HEK293T (cell line): ENCODE data around the gene SATB1.

Experiments
- BHLHE40 ChIP-seq: fragments of 450-650 bp; IDR thresholded peaks from 2 replicates; pipeline ENCODE4 v1.6.1; 2016; ENCODE audit warnings: mild to moderate bottlenecking, moderate library complexity, borderline replicate concordance
- CTBP1 ChIP-seq: fragments of 450-650 bp; IDR thresholded peaks from 2 replicates; pipeline ENCODE4 v1.6.1; 2016; ENCODE audit warnings: borderline replicate concordance
- ELF4 ChIP-seq: fragments of 450-650 bp; IDR thresholded peaks from 2 replicates; pipeline ENCODE4 v1.6.1; 2017; ENCODE audit warnings: antibody characterized with exemption
- FOXK2 ChIP-seq: fragments of 450-650 bp; IDR thresholded peaks from 2 replicates; pipeline ENCODE4 v1.6.1; 2016; ENCODE audit warnings: mild to moderate bottlenecking
- FOXM1 ChIP-seq: fragments of 450-650 bp; IDR thresholded peaks from 2 replicates; pipeline ENCODE4 v1.6.1; 2017; ENCODE audit warnings: mild to moderate bottlenecking, borderline replicate concordance
- LEF1 ChIP-seq: fragments of 450-650 bp; IDR thresholded peaks from 2 replicates; pipeline ENCODE4 v1.6.1; 2017; ENCODE audit warnings: mild to moderate bottlenecking, borderline replicate concordance
- NFRKB ChIP-seq: fragments of 450-650 bp; IDR thresholded peaks from 2 replicates; pipeline ENCODE4 v1.6.1; 2016; ENCODE audit warnings: mild to moderate bottlenecking, moderate library complexity
- SP1 ChIP-seq: fragments of 450-650 bp; IDR thresholded peaks from 2 replicates; pipeline ENCODE4 v1.6.1; 2017
- SUZ12 ChIP-seq: fragments of 450-650 bp; IDR thresholded peaks from 2 replicates; pipeline ENCODE4 v1.6.1; 2016; ENCODE audit warnings: mild to moderate bottlenecking
- TARDBP ChIP-seq: fragments of 450-650 bp; IDR thresholded peaks from 2 replicates; pipeline ENCODE4 v1.6.1; 2016
- ZNF384 ChIP-seq: fragments of 450-650 bp; IDR thresholded peaks from 2 replicates; pipeline ENCODE4 v1.6.1; 2016

DNA sequence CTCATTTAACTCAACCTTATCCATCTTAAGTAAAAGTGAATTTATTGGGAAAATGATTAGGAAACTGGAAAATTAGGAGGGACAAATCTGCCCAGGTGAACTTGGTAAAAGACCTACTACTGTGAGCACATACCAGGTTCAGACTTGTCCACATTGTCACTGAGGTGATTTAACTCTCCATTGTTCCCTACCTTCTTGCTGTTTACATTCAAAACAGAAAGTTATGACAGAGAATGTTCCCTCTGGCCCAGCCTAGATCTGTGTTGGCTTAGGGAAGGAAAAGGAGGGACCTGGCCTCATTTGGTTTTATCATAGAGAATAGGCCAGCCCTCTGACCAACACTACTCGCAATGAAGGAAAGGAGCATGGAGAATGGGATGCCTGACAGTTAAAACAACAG lies 117.6 kb downstream of the SATB1 start:
- TF ChIP-seq TARDBP (no peak), ZNF384 (no peak), ELF4 (no peak), LEF1 (no peak), FOXK2 (no peak), FOXM1 (no peak), BHLHE40 (no peak), NFRKB (no peak), SUZ12 (no peak), CTBP1 (no peak), SP1 (no peak)
